Activated CD8-positive, alpha-beta memory T cell treated with anti-CD3 and anti-CD28 coated beads, Interleukin-2, amount 50 U/mL, for 24 hours (primary cell): ENCODE data around the gene SUPT6H.
"Not testable (repeated sequence)": the region's sequence is repeated elsewhere in the genome, so short reads cannot be mapped to it uniquely, and the experiment has no call there.

Experiments
- DNase-seq: peaks from one replicate; pipeline ENCODE4 v3.0.0-alpha.2; 2020; ENCODE audit errors: extremely low read depth

SUPT6H gene

DNA sequence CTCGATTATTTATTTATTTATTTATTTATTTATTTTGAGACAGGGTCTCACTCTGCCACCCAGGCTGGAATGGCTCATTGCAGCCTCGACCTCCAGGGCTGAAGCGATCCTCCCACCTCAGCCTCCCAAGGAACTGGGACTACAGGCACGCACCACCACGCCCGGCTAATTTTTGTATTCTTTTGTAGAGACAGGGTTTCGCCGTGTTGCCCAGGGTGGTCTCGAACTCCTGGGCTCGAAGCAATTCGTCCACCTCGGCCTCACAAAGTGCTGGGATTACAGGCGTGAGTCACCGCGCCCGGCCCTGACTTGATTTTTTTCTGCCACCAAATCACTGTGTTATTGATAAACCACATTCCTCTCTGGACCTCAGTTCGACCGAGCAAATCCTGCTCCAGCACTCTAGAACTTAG, 57.0 kb downstream of the SUPT6H start:
- DNase-seq = no peak

DNA sequence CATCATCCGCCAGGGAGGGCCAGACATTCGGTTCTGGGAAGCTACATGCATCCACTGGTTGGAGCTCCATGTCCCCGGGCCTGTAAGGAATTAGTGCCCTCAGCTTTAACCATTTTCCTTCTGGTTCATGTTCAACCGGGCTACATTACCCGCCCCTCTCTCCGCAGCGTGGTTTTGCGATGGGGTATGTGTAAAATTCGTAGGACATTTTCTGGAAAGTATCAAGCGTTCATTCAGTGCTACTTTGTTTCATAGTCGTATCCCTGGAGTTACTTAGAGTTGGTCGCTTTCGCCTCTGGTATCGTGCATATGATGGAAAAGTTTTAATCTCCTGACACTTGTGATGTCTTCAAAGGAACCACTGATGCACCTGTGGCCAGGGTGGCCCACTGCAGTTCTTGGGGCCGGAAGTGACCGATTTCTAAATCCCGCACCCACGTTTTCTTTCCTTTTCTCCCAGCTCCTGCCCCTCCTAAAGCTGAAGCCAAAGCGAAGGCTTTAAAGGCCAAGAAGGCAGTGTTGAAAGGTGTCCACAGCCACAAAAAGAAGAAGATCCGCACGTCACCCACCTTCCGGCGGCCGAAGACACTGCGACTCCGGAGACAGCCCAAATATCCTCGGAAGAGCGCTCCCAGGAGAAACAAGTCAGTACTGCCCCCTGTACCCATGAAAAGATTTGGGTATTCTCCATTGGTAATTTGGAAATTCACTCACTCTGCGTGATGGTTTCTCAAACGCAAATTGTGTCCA, 58.4 kb downstream of the SUPT6H start:
- no peak for DNase-seq

DNA sequence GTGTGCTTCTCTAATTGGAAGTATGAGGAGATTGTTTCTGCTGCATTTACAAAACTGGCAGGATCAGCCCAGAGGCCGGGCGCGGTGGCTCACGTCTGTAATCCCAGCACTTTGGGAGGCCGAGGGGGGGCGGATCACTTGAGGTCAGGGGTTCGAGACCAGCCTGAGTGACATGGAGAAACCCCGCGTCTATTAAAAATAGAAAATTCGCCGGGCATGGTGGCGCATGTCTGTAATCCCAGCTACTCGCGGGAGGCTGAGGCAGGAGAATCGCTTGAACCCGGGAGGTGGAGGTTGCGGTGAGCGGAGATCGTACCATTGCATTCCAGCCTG, 59.0 kb downstream of the SUPT6H start:
- not testable (repeated sequence) for DNase-seq

DNA sequence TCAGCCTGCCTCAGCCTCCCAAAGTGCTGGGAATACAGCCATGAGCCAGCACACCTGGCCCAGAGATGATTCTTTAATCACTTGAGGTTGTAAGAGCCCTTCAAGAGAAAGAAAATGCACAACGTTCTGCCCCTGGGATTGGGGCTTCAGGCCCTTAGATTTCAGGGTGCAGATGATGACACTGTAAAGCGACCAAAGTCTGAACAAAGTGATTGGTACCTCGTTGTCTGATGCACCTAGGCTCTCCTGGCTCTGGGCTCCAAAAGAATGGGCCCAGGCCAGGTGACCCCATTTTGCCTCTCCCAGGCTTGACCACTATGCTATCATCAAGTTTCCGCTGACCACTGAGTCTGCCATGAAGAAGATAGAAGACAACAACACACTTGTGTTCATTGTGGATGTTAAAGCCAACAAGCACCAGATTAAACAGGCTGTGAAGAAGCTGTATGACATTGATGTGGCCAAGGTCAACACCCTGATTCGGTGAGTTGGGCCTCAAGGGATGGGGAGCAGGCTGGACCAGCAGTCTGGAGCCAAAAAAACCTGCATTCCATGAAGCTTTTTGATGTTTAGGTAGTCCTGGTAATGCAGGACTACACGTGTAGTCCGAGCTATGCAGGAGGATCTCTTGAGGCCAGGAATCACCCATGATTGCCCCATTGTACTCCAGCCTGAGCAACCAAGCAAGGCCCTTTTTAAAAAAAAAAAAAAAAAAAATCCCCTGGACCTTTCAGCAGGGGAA, 60.6 kb downstream of the SUPT6H start:
- DNase-seq = no peak

DNA sequence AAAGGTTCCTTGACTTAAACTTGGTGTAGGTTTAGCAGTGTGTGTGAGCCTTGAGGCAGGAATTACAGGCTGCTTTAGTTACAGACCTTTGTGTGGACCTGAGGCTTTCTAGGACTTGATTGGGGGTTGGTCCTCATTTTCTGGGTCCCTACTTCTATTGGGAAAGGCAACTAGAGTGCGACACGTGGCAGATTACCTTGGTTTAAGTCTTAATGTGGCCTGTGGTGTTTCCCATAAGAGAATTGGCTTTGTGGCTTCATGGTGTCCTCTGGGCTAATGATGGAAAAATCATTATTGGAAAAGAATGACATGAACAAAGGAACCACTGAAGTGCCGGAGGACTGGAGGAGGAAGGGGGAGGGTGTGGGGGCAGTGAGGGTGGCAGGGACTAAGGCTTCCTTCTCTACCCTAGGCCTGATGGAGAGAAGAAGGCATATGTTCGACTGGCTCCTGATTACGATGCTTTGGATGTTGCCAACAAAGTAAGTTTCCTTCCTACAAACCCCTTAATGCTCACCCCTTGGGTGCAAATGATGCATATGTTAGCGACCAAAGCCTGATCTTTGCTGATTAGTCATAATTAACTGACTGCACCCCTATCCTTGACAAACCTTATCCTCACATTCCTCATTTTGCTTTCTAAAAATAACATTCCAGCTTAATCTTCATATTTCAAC, 61.3 kb downstream of the SUPT6H start:
- no peak for DNase-seq

DNA sequence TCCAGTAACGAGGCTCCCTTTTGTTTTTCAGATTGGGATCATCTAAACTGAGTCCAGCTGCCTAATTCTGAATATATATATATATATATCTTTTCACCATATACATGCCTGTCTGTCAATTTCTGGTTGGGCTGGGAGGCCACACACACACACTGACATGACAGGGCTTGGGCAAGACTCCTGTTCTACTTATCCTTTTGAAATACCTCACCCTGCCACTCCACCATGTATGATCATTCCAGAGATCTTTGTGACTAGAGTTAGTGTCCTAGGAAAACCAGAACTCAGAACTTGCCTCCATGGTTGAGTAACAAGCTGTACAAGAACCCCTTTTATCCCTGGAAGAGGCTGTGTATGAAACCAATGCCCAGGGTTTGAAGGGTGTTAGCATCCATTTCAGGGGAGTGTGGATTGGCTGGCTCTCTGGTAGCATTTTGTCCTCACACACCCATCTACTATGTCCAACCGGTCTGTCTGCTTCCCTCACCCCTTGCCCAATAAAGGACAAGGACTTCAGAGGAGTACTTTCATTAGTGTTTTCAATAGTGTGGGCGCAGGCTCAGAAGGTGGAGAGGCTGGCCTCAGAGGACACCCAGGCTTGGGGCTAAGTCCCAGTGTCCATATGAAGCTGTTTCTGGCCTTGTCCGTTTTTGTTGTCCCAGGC, 62.0 kb downstream of the SUPT6H start:
- DNase-seq = not testable (repeated sequence)

DNA sequence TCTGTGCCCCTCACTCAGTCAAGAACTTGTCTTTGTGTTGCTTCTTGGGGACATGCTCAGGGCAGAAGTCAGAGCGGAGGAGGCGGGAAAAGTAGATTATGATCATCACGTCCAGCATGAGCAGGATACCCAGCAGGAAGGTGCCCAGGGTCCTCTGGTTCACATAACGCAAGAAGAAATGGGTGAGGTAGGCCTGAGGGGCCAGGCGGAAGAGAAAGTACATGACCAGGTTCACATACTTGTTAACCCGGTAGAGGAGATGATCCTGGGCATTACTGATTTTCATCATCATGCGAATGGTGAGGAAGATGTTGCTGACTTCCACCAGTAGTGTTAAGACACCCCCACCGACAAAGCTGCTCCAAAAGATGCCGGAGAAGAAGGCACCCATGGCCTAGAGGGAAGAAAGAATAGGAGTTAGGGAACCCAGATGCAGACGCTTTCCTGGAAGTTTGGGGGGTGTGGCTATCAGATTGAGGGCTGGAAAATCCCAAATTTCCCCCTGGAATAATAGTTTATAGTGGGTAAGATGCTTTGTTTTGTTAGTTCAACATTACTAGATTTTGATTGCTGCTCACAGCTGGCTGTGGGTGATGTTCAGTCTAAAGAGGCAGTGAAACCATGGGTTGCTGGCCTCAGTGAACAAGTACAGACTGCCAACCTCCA, 62.6 kb downstream of the SUPT6H start:
- DNase-seq = no peak

DNA sequence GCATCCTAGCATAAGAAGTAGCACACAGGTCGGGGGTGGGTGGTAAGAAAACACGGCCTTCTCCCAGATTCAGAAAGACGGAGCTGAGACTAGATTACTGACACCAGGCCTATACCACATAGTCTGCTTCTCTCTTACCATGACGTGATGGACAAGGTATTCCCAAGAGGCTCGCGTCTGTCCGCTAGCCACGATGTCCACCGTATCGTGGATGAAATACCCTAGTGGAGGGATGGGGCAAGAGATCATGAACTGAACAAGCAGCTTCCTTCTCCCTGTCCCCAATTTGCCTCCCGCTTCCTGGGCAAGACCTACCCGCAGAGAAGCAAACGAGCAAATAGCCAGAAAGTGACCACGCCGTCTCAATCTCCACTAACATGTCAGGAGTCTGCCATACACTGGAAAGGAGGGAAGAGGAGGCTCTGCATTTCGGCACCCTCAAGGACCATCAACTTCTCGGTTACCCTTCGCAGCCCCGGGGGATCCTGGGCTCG, 63.2 kb downstream of the SUPT6H start:
- DNase-seq = no peak

DNA sequence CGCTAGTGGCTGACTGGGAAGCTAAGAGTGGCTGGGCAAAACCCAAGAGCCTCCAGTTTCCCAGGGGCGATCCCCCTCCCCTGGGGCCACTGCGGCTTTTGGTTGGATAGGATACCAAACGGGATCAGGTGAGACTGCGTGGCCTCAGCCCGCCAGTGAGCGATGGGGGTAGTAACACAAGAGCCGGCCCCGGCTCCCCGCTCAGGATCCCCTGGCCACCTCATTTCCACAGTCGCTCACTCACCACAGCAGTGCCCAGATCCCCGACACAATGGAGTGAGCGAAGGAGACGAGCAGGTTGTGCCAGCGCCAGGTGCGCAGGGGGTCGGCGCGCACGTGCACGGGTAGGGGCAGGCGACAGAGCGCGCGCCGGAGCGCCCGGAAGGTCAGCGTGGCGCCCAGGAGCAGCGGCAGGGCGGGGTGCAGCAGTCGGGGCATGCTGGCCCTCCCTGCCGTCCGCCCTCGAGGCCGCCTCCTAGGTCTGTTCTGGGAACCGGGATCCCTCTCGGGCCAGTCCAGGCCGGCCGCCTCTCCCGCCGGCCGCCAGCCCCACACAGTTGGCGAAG, 63.7 kb downstream of the SUPT6H start:
- DNase-seq = no peak

DNA sequence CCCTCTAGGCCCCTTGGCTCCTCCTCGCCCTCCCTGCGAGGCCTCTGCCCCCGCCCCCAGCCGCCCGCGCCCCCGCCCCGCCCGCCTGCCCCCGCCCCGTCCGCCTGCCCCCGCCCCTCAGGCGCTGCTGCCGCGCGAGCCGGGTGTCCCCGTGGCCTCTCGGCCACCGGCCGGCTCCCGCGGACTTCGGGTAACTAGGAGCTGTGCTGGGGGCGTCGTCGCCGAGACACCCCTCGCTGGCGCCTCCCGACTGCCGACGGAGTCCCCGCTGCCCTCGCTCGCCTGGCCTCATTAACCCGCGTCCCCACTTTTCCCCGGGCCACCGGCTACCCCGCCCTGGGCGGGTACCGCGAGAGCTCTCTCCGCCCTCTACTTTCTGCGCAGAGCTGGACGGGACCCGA, 64.2 kb downstream of the SUPT6H start, which contains the start of gene TLCD1:
TLCD1 (minus strand) TSS at position 8 of the 401 bp plus-strand sequence. CDS start 136 bp downstream, outside the sequence.
- no peak for DNase-seq

DNA sequence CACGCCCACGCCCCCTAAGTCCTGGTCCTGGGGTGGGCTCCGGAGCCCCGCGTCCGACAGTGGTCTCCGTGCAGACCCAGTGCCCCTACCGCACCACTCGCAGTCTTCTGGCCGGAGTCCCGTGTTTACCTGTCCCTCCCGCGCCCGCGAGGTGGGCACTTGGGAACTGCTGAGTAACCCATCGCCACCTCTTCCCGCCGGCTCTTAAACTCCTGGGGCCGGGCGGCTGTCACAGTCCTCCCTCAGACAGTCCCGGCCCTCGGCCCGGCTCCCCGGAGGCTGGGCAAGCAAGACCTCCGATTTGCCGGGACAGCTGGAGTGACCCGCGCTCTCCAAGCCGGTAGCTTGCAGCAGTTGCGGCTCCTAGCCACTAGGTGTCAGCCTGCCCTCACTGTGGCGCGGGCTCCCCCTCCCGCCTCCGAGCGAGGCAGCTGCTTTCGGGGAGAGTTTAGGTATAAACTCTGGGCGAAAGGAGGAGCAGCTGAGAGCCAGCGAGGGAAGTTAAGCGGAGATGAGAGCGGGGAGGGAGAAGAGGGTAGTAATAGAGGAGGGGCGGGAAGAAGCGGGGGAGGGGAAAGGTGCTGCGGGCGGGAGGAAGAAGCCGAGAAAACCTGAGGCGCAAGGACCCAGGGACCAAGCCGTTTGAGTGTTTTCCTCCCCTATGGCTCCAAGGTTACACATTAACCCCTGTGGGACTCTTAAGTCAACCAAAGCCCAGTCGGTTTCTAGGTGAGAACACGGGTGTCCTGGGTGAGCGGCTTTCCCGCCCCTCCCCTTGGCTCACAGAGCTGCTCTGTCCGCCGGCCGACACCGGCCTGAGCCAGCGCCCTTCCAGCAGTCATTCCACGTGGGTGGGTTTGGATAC, 64.9 kb downstream of the SUPT6H start:
- DNase-seq = peak; percentile 84

DNA sequence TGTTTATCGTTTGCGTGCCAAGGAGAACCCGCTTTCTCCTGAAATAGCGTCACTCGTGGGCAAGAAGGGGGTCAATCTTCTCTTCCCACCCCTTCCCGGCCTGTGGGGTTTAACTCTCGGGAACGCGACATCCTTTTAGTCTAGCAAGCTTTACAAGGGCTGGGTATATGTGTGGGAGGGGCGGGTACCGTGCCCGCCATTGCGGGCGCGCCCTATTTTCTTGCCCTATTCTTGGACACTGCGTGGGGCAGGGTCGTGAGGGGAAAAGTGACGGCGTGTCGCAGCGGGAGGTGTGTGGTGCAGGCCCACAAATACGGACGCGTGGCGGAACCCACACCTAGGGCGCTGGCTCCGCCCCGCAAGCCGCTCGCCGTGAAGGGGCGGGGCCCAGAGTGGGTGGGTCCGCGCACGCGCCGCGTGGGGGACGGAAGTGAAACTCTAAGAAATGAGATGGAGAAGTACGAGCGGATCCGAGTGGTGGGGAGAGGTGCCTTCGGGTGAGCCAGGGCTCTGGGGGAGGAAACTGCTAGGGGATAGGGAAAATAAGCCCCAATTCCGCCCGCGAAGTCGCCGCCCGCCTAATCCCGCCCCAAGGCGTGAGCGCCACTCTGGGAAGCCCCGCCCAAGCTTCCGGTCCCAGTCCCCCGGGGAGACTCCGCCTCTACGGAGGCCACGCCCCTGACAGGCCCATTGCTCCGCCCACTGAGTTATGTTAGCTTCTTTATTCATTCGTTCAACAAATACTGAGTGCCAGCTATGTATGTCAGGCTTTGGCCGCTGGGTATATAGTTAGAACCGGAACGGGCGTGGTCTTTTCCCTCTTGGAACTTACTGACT, 66.6 kb downstream of the SUPT6H start, which contains the start of gene NEK8:
NEK8 (plus strand) TSS at position 425 of the 837 bp plus-strand sequence; CDS start at position 451, 26 bp downstream.
- peak; percentile 97 for DNase-seq

DNA sequence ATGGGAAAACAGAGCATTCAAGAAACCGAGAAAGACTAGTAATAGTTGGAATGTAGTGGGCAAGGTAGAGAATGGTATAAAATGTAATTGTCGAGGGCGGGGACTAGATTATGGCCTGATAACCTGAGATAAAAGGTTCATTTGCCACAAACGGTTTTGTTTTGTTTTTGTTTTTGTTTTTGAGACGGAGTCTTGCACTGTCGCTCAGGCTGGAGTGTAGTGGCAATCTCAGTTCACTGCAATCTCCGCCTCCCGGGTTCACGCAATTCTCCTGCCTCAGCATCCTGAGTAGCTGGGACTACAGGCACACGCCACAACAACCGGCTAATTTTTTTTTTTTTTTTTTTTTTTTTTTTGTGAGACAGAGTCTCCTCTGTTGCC, 67.9 kb downstream of the SUPT6H start:
- DNase-seq = no peak

DNA sequence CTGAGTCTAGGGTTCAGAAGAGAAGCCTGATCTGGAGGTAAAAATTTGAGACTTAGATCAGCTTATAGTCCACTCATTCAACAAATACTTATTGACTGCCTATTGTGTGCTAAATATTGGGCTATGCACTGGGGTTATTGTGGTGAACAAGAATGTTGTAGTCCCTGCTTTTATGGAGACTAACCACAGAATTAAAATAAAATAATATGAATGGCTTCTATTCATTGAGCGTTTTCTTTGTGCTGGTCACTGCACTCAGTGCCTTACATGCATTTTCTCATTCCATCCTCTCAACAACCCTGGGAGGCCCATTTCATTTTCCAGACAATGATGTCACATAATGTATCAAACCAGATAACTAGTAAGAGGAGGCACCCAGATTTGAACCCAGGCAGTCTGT, 71.3 kb downstream of the SUPT6H start:
- no peak for DNase-seq

DNA sequence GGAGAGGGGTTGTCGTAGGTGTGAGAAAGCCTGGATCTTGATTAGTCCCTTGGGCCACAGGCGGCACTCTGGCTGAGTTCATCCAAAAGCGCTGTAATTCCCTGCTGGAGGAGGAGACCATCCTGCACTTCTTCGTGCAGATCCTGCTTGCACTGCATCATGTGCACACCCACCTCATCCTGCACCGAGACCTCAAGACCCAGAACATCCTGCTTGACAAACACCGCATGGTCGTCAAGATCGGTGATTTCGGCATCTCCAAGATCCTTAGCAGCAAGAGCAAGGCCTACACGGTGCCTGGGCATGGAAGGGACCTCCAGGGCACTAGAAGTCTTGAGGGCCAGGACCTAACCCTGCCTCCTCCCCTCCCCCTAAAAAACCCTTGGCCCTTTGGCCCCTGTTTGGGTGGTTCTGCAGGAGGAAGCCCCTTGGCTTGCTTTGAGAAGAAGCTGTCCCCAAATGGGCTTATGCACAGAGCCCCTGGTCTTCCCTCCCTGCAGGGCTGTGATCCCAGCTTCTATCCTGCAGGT, 72.8 kb downstream of the SUPT6H start:
- DNase-seq = no peak

DNA sequence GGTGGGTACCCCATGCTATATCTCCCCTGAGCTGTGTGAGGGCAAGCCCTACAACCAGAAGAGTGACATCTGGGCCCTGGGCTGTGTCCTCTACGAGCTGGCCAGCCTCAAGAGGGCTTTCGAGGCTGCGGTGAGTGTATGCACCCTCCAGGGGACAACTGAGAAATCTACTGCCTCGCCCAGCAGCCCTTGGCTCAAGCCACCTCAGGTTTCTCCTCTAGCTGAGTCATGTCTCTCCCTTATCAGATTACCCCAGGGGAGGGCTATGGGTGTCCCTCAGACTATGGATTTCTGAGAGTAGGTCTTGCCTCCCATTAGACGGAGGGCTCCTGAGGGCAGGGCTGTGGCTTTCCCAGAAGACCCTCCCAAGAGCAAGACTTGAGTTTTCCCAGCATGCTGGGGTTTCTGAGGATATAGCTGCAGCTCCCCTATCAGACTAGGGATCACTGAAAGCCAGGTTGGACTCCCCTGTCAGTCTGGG, 73.3 kb downstream of the SUPT6H start:
- DNase-seq = no peak

DNA sequence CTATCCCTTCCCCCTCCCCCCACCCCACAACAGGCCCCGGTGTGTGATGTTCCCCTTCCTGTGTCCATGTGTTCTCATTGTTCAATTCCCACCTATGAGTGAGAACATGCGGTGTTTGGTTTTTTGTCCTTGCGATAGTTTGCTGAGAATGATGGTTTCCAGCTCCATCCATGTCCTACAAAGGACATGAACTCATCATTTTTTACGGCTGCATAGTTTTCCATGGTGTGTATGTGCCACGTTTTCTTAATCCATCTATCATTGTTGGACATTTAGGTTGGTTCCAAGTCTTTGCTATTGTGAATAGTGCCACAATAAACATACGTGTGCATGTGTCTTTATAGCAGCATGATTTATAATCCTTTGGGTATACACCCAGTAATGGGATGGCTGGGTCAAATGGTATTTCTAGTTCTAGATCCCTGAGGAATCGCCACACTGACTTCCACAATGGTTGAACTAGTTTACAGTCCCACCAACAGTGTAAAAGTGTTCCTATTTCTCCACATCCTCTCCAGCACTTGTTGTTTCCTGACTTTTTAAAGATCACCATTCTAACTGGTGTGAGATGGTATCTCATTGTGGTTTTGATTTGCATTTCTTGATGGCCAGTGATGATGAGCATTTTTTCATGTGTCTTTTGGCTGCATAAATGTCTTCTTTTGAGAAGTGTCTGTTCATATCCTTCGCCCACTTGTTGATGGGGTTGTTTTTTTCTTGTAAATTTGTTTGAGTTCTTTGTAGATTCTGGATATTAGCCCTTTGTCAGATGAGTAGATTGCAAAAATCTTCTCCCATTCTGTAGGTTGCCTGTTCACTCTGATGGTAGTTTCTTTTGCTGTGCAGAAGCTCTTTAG, 74.1 kb downstream of the SUPT6H start:
- DNase-seq = not testable (repeated sequence)

DNA sequence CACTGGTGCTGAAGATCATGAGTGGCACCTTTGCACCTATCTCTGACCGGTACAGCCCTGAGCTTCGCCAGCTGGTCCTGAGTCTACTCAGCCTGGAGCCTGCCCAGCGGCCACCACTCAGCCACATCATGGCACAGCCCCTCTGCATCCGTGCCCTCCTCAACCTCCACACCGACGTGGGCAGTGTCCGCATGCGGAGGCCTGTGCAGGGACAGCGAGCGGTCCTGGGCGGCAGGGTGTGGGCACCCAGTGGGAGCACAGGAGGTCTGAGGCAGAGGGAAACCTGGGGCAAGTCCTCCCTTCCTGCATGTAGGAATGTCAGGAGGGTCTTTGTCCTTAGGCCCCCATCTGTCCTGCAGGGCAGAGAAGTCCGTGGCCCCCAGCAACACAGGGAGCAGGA, 75.3 kb downstream of the SUPT6H start:
- DNase-seq = no peak
